Erythroblast (primary cell): ENCODE data around the gene POLR1G.

Experiments used
- GATA1 ChIP-seq: IDR thresholded peaks from 2 replicates; pipeline ENCODE4 v1.6.1; 2011; ENCODE audit warnings: low read depth, mild to moderate bottlenecking, control low read depth, low read length, moderate library complexity
- POLR2A ChIP-seq: IDR thresholded peaks from 2 replicates; pipeline ENCODE4 v1.6.1; 2011; ENCODE audit warnings: mild to moderate bottlenecking, low read length

DNA sequence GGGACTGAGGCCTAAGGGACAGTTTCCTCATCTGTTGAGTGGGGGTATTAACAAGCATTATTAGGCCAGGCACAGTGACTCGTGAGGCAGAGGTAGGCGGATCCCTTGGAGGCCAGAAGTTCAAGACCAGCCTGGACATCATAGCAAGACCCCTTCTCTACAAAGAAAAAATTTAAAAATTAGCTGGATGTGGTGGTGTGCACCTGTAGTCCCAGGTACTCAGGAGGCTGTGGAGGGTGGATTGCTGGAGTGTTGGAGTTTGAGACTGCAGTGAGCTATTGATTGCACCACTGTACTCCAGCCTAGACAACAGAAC is 50.0 kb downstream of the POLR1G start:
- TF ChIP-seq POLR2A (no peak), GATA1 (no peak)
